Endothelial cell (in vitro differentiated cells): ENCODE data around the gene DACT2. TPM values are rescaled to one million over a fixed set of nuclear protein-coding genes. Genes with fewer than 3 reads are reported as not detected.
"Not testable (repeated sequence)": the region's sequence is repeated elsewhere in the genome, so short reads cannot be mapped to it uniquely, and the experiment has no call there.

Experiments used
- DNase-seq: peaks from one replicate; pipeline ENCODE4 v3.0.0; 2021; ENCODE audit warnings: low spot score
- H3K27ac Mint-ChIP-seq: one replicate; pipeline ENCODE4 v1.8.0; 2021; ENCODE audit warnings: mixed read lengths, inconsistent platforms; ENCODE audit not compliant: unreplicated experiment
- H3K27me3 Mint-ChIP-seq: one replicate; pipeline ENCODE4 v1.8.0; 2021; ENCODE audit warnings: mild to moderate bottlenecking, moderate library complexity, mixed read lengths, inconsistent platforms; ENCODE audit not compliant: unreplicated experiment
- H3K36me3 Mint-ChIP-seq: one replicate; pipeline ENCODE4 v1.8.0; 2021; ENCODE audit warnings: mild to moderate bottlenecking, low read depth, mixed read lengths, inconsistent platforms; ENCODE audit not compliant: unreplicated experiment
- H3K4me1 Mint-ChIP-seq: one replicate; pipeline ENCODE4 v1.8.0; 2021; ENCODE audit warnings: mild to moderate bottlenecking, mixed read lengths, inconsistent platforms; ENCODE audit not compliant: unreplicated experiment
- H3K4me3 Mint-ChIP-seq: one replicate; pipeline ENCODE4 v1.8.0; 2021; ENCODE audit warnings: mild to moderate bottlenecking, mixed read lengths, inconsistent platforms; ENCODE audit not compliant: unreplicated experiment
- H3K9me3 Mint-ChIP-seq: one replicate; pipeline ENCODE4 v1.8.0; 2021; ENCODE audit warnings: mixed read lengths, inconsistent platforms; ENCODE audit not compliant: unreplicated experiment
- CTCF ChIP-seq: fragments of 200-600 bp; sonication (generic); IDR thresholded peaks from one replicate; pipeline ENCODE4 v1.5.0; 2021; ENCODE audit warnings: antibody characterized with exemption; ENCODE audit not compliant: unreplicated experiment
- total RNA-seq: library from RNA; stranded (reverse); fragmentation: NEBNext Ultra II Directional; extraction: Animal tissue kit (Norgen Biotek cat#: 25700); gene quantifications from one replicate; pipeline ENCODE4 v1.2.1, GENCODE V29; 2021; ENCODE audit not compliant: unreplicated experiment

The DACT2 gene
- total RNA-seq, 1 donor from 2014 or later = 0.23 TPM

GRCh38 chr6:168292826-168293225 lies 26.8 kb downstream of the DACT2 start:
- no peak for TF ChIP-seq CTCF
- Mint-ChIP-seq H3K9me3 (no peaks in the 10 kb centered on the region), H3K27me3 (peaks cover 7% of the 10 kb centered on the region), H3K36me3 (no peaks in the 10 kb centered on the region), H3K4me3 (no peak overlapping the region), H3K27ac (no peak overlapping the region), H3K4me1 (no peaks in the 10 kb centered on the region)
- no peak for DNase-seq

GRCh38 chr6:168291450-168291849 lies 28.1 kb downstream of the DACT2 start:
- Mint-ChIP-seq H3K36me3 (no peaks in the 10 kb centered on the region), H3K27me3 (peaks cover 7% of the 10 kb centered on the region), H3K4me1 (no peaks in the 10 kb centered on the region), H3K4me3 (no peak overlapping the region), H3K9me3 (no peaks in the 10 kb centered on the region), H3K27ac (no peak overlapping the region)
- no peak for TF ChIP-seq CTCF
- no peak for DNase-seq

DNA sequence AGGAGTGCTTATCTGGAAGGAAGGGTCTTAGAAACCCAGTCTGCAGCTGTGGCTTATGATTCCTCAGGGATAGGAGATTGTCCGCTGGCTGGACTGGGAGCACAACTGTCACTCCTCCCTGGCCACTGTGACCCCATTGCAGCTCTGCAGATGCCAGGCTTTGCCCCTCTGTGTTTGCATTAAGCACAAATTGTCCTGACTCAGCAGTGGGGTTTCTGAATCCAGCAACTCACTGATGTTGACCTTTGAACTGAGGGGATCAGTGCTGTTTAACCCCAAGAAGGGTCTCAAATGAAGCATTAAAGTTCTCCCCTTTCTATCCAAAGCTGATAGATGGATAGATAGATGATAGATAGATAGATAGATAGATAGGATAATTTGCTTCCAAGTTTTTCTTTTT lies 29.5 kb downstream of the DACT2 start:
- Mint-ChIP-seq H3K27ac (no peak overlapping the region), H3K4me1 (no peaks in the 10 kb centered on the region), H3K36me3 (no peaks in the 10 kb centered on the region), H3K9me3 (no peaks in the 10 kb centered on the region), H3K27me3 (peaks cover 4% of the 10 kb centered on the region), H3K4me3 (no peak overlapping the region)
- TF ChIP-seq CTCF = no peak
- no peak for DNase-seq

DNA sequence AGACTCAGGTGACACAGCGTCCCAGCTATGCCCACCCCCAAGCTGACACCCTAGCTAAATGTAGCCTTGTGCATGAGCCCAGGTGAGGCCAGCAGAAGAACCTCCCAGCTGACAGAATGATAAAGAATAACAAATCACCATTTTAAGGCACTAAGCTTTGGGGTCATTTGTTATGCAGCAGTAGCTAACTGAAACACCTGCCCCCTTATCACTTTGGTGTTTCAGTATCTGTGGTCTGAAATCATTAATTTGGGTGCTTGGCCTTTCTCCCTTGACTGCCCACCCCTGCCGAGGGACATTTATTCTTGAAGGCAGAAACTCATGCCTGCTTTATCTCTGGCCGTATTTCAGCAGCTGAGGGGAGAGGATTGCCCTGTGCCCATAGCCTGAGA lies 30.0 kb downstream of the DACT2 start:
- H3K9me3 Mint-ChIP-seq = no peaks in the 10 kb centered on the region
- peaks cover 3% of the 10 kb centered on the region for H3K4me1 Mint-ChIP-seq
- no peaks in the 10 kb centered on the region for H3K36me3 Mint-ChIP-seq
- peaks cover 7% of the 10 kb centered on the region for H3K27me3 Mint-ChIP-seq
- DNase-seq = no peak
- H3K27ac Mint-ChIP-seq = no peak overlapping the region
- TF ChIP-seq CTCF = no peak
- H3K4me3 Mint-ChIP-seq = no peak overlapping the region

GRCh38 chr6:168288781-168289570 lies 30.6 kb downstream of the DACT2 start:
- H3K36me3 Mint-ChIP-seq = no peaks in the 10 kb centered on the region
- no peak for TF ChIP-seq CTCF

DNA sequence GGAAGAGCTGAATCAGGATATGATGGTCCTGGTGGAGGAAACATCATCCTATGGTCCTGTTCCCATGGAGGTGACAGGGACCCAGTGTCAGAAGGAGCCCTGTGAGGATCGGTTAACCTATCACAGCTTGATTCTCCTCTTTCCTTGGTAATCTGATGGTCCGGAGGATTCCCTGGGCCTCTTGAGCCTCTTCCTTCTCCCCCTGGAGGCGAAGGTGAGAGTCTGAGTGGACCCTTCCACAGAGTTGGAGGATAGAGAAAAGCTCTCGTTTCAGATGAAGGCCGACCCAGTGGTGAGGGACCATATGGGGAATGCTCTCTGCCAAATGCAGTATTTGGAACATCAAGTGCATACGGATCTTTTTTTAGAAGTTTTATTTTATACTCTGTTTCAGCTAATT lies 32.1 kb downstream of the DACT2 start:
- not testable (repeated sequence) for DNase-seq, H3K36me3 Mint-ChIP-seq, H3K4me1 Mint-ChIP-seq, H3K9me3 Mint-ChIP-seq, H3K27ac Mint-ChIP-seq, H3K4me3 Mint-ChIP-seq
- H3K27me3 Mint-ChIP-seq = peaks cover 10% of the 10 kb centered on the region

More at GRCh38 chr6:168288781-168289570, 30.6 kb downstream of the DACT2 start:
- Mint-ChIP-seq H3K27me3 (peaks cover 10% of the 10 kb centered on the region), H3K27ac (no peak overlapping the region), H3K4me3 (no peak overlapping the region), H3K4me1 (peaks cover 4% of the 10 kb centered on the region), H3K9me3 (no peaks in the 10 kb centered on the region)
- no peak for DNase-seq

DNA sequence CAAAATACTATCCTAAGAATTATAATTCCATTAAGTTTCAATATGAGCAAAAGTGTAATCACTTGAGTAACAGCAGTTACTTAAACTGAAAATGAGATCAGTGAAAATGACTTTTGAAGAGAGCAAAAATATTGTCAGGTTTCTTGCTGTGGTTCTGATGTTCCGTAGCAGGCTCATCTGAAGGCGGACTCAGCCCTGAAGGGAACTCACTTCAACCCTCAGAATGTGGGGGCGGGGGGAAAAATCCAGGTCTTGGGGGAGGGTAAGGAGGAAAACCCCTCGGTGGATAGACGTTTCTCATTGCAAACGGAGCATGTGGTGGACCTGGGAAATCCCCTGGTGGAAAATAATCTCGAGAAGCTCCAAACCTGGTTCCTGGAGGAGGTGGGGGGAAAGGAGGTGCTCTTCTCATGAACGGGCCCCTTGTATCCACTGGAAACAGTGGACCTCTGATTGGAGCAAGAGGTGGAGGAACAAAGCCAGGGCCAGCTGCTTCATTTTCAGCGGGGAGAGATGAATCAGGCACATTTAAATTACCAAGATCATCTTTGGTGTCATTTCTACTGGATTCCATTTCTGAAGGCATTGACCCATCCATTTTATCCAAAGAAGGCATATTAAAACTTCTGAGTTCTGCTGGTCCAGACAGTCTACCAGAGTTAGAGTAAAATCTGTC lies 32.7 kb downstream of the DACT2 start:
- H3K27ac Mint-ChIP-seq, H3K36me3 Mint-ChIP-seq, H3K4me3 Mint-ChIP-seq, H3K4me1 Mint-ChIP-seq, DNase-seq, H3K9me3 Mint-ChIP-seq: not testable (repeated sequence)
- H3K27me3 Mint-ChIP-seq = peaks cover 10% of the 10 kb centered on the region
